Stimulated activated CD4-positive, alpha-beta T cell treated with anti-CD3 and anti-CD28 coated beads, Interleukin-12 subunit alpha, Interleukin-12 subunit beta, amount 100 ng/mL, for 48 hours (primary cell): ENCODE results near the gene RGS6.

Experiments used
- DNase-seq, 3 donors: peaks; one replicate each; pipeline ENCODE4 v3.0.0-alpha.2; 2020; ENCODE audit warnings: low read depth in 2 of 3, low spot score in 1 of 3

RGS6 gene

GRCh38 chr14:72521045-72521444 is 588.8 kb downstream of the RGS6 start:
- no peak for DNase-seq

DNA sequence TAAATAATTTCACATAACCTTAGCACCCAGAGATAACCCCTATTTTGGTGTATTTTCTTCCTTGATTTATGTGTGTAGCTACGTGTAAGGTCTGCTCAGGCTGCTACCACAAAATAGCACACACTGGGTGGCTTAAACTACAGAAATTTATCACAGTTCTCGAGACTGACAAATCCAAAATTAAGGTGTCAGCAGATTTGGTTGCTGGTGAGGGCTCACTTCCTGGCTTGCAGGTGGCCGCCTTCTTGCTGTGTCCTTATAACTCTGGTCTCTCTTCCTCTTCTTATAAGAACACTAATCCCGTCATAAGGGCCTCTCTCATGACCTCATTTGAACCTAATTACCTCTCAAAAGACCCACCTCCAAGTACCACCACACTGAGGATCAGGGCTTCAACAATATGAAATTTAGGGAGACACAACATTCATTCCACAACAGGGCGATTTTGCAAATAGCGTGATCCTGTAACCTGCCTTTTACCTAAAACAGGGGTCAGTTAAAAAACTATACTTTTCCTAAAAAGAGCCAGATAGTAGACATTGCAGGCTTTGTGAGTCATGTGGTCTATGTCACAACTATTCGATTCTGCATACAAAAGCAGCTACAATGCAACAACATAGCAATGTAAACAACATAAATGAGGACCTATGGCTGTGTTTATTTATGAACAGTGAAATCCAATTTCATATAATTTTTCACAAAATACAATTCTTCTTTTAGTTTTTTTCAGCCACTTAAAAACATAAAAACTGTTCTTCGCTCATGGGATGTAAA is 589.9 kb downstream of the RGS6 start:
- no peak for DNase-seq

GRCh38 chr14:72522847-72523246 is 590.6 kb downstream of the RGS6 start:
- DNase-seq = no peak

DNA sequence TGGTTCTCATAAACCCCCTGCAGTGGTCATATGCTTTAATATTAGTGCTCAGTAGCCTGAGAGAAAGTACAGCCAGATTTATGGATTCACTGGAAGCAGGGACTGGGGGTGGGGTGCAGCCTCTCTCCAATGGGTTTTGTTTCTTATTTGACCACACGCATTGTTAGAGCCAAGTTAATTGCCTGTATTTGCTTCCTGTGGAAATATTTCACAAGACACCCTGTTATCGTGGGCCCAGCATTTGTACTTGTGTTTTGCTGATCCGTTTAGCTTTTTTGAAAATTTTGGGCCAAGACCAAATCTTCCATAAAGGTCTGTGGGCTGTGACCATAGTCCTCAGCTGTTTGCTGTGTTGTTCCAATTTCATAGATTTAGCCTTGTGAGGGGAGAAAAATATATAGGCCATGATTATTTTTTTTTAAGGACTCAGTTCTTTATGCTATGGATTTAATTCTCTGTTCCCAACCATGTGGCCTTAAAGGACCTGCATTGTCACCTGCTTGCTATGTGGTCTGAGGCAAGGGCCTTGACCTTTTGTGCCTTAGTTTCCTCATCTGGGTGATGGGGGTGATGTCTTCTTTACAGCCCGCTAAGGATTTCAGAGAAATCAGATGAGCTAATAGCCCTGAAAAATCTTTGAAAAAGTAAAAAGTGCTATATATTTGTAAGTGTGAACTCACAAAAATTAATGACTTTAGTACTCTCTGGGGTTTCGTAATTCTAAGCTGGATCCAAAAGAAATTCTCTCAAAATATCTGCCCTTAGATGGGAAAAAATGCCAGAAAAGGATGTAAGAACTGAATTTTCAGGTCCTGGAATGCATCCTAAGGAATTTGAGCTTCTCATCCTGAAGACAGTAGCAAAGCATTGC is 591.4 kb downstream of the RGS6 start:
- DNase-seq = no peak

DNA sequence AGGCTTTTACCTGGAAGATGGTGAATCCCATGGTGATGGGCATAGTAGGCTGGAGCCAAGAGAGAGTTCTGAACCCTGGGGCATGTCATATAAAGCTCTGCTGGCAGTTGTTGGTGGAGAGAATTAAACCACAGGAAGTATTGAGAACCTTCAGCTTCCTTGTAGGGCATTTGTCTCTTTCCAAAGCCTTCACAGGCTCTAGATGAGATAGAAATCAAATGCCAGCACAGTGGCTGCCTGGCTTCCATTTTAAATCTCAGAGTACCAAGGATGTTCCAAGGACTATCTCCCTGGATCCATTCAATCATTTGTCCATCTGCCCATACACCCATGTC is 592.0 kb downstream of the RGS6 start:
- DNase-seq = no peak

- no peak for DNase-seq
Observed at GRCh38 chr14:72525087-72525915, 593.1 kb downstream of the RGS6 start.

DNA sequence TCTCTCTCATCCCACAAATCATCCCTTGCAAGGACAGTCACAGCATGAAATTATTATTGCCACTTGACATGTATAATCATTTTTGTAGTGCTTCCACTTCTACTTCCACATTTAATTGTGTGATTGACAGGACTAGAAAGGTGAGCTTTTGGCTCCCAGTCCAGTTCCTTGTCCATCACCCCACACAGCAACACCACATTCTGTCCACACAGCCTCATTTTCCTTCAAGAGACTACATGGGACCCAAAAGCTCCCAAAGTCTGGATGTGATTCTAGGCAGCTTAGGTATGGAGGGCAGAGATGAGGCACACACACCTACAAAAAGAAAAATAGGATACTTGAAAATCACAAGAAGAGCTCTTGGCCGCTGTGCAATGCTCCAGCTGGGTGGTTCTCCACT is 595.4 kb downstream of the RGS6 start:
- DNase-seq = no peak

DNA sequence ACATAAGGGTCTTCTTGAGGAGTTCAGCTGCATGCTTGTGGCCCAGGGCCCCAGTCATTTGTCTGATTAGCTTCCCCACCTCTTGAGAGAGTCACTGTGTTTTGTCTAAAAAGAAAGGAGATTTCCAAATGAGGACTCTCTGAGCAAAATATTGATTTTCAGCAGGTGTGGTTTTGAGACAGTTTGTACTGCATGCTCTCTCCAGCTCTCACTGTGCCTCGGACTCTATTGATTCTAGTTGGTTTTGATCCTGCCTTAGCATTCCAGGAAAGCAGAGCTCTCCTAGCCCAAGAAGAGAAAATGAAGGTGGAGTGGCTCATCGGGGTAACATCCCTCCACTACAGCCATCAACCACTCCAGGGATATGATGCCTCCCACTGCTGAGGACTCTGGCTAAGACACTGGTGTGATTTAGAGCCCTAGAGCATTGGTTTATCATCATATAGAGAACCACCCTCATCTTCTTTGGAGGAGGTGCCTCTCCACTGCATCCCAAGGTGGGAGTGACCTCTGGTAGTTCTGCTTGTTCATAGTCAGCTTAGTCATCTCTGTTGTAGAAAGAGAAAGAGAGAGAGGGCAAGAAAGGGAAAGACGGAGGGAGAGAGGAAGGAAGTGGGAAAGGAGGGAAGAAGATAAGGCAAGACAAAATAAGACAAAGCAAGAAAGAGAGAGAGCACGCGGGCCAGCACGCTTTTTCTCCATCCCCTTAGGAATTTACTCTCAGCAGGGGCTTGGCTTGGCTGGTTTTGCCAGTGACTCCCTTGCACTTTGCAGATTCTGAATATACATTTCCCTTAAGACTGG is 596.0 kb downstream of the RGS6 start:
- no peak for DNase-seq

- no peak for DNase-seq
Observed at GRCh38 chr14:72528863-72529175, 596.6 kb downstream of the RGS6 start.

- DNase-seq = no peak
Observed at GRCh38 chr14:72532686-72533454, 600.6 kb downstream of the RGS6 start.

- DNase-seq = no peak
Observed at GRCh38 chr14:72535485-72535884, 603.3 kb downstream of the RGS6 start.

- no peak for DNase-seq
Observed at GRCh38 chr14:72538387-72538786, 606.2 kb downstream of the RGS6 start.

- DNase-seq = no peak
Observed at GRCh38 chr14:72539661-72540315, 607.6 kb downstream of the RGS6 start.

DNA sequence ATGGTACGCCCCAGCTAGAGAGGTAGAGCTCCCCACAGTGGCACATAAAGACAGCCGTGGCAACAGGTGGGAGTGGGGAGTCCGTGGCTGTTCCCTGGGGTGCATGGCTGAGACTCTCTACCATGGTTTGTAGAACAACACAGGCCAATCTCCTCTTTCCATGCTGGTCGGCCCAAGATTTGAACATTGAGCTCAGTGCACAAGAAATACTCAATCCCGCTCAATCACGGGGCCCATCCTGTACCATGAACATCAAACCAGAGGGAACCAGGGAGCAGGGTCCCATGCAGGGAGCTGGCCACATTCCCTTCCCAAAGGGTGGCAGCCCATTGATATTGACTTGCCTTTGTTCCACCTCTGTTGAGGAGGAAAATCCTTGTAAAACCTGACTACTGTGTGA is 608.6 kb downstream of the RGS6 start:
- DNase-seq = no peak

GRCh38 chr14:72541546-72541945 is 609.3 kb downstream of the RGS6 start:
- DNase-seq = no peak

- no peak for DNase-seq
Observed at GRCh38 chr14:72543341-72543740, 611.1 kb downstream of the RGS6 start.

DNA sequence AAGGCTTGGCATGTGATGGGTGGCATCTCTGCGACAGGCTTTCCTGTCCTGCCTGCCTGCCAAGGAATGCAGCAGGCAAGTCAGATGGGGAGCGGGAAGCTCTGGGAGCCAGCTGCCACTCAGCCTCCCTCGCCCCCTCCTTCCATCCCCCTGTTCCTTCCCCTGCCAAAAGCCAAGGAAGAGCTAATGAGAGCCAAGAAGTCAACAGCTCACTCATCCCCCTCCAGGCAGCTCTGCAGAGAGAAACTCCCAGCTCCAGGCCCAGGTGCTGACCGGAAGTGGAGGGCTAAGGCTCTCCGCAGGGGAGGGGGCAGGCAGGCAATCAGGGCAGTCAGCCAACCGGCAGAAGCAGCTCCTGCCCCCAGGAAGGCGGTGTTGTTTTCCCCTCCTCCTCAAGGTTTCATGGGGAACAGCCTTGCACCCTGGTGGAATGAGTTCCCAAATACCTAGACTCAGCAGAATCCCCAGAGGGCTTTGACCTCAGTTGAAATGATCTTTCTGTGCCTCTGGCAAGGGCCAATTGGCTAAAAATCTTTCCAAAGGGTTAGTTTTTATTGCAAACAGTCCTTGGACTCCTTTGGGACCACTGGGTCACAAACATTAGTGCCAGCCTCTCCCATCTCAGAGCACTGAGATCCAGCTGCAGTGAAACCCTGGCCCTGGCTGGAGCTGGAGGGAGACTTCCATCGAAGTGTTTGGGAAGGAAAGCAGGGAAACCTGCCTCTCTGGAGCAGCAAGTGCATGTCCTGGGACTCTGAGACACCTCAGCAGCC is 612.6 kb downstream of the RGS6 start:
- no peak for DNase-seq

DNA sequence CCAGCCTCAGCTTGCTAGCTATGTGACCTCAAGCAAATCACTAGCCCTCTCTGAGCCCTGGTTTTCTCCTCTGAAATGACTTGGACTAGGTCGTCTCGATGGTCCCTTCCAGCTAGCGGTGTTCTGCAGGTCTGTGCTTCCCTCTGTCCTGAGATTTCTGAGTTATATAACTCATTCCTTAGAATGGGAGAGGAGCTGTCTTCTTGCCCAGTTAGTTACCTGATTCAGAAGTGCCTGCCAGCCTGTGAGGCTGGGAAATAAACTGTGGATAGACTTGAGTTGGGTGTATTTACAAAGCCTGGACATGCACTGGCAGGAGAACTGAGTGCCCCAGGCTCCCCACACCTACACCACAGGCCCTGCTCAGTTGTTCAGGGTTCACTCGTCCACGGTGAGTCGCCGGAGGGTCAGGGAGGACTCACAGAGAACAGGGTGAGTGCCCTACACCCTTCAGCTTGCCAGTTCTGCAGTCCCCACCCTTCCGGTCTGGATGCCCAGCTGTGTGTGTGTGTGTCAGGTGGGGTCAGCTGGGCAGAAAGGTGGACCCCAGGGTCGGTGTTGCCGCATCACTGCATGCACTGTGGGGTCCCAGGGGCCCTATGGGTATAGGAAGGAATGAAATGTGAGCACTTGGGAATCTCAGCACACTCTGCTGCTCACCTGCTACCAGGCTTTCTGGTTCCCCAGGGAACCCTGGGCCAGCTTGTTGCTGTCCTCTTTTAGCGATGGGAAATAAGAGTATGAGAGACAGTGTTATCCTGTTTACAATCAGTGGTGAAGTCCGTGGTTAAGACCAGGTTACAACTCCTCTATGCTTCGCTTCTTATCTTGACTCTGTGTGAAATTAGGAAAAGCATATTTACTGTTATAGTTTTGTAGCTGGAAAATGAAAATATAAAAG is 613.4 kb downstream of the RGS6 start:
- DNase-seq = no peak
